Measurements from ENCODE around the gene DAPK1. TPM values are rescaled to one million over a fixed set of nuclear protein-coding genes. Genes with fewer than 3 reads are reported as not detected.

DAPK1 gene
- total and polyA plus RNA-seq, 2 experiments from 2014 or later, result 44.4 to 62.3 TPM

DNA sequence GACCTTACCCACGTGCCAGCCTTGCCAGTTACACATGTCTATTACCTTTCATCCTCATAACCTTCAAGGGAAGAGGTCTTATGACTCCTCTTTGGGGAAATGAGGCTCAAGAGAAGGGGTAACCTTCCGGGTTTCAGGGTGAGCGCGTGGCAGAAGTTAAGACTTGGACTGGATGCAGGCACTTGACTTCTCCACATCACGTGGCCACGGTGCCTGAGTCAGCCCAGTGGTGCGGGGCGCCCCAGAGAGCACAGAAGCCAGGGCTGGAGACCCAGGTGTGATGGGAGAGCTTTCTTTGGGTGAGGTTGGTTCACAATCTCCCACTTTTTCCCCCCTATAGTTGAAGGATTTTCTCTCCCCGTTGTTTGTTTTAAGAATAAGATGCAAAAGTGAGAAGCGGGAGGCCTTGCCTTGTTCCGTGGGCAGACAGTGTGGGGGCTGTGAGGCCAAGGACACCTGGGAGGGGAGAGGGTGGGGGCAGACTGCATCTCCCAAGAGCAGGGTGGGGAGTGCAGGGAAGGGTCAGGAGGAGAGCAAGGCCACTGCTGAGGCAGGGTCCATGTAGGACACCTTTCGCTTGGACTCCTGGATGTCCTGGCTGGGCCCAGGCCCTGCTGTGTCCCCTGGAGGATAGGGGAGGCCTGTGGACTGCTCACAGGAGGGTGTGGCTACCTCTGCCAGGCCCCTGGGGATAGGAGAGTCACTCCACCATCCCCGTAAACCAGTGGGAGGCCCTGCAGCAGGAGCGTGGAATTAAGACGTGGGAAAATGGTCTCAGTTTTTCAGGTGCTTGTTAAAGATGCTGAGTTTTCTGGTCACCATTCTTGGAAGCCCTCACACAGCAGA lies 138.2 kb downstream of the DAPK1 start:
- H3K27me3 ChIP-seq, result no peaks in the 10 kb centered on the region
- no peak overlapping the region for H3K4me3 ChIP-seq
- H2AFZ ChIP-seq, result no peak overlapping the region
- TF ChIP-seq EZH2 (IDR thresholded peaks at IDR 0.05; ENCODE audit: borderline replicate concordance) (no peak), EZH2phosphoT487 (IDR thresholded peaks at IDR 0.05; ENCODE audit: low read depth, severe bottlenecking, unreplicated experiment) (no peak)
- TF ChIP-seq, protein P1, sequence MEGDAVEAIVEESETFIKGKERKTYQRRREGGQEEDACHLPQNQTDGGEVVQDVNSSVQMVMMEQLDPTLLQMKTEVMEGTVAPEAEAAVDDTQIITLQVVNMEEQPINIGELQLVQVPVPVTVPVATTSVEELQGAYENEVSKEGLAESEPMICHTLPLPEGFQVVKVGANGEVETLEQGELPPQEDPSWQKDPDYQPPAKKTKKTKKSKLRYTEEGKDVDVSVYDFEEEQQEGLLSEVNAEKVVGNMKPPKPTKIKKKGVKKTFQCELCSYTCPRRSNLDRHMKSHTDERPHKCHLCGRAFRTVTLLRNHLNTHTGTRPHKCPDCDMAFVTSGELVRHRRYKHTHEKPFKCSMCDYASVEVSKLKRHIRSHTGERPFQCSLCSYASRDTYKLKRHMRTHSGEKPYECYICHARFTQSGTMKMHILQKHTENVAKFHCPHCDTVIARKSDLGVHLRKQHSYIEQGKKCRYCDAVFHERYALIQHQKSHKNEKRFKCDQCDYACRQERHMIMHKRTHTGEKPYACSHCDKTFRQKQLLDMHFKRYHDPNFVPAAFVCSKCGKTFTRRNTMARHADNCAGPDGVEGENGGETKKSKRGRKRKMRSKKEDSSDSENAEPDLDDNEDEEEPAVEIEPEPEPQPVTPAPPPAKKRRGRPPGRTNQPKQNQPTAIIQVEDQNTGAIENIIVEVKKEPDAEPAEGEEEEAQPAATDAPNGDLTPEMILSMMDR (IDR thresholded peaks at IDR 0.05; ENCODE audit: poor library complexity), result no peak
- H4K20me1 ChIP-seq (ENCODE audit: insufficient read depth, poor library complexity, severe bottlenecking), result no peaks in the 10 kb centered on the region
- no peak overlapping the region for H3K27ac ChIP-seq
- DNase-seq (ENCODE audit: low spot score), result no peak
- no peaks in the 10 kb centered on the region for H3K9me3 ChIP-seq (ENCODE audit: low read depth)
- H3K4me2 ChIP-seq, result no peak overlapping the region
- peaks cover 2% of the 10 kb centered on the region for H3K79me2 ChIP-seq
- H3K9me2 ChIP-seq (replicated peaks; ENCODE audit: insufficient read depth), result no peaks in the 10 kb centered on the region
- 93% methylated on average over 15 of the region's 15 CpGs for WGBS (ENCODE audit: low lambda C conversion rate, missing lambda C conversion rate)
- peaks cover 12% of the 10 kb centered on the region for H3K4me1 ChIP-seq (ENCODE audit: insufficient read depth)
- H3K36me3 ChIP-seq (replicated peaks; ENCODE audit: insufficient read depth, low read depth), result no peaks in the 10 kb centered on the region

DNA sequence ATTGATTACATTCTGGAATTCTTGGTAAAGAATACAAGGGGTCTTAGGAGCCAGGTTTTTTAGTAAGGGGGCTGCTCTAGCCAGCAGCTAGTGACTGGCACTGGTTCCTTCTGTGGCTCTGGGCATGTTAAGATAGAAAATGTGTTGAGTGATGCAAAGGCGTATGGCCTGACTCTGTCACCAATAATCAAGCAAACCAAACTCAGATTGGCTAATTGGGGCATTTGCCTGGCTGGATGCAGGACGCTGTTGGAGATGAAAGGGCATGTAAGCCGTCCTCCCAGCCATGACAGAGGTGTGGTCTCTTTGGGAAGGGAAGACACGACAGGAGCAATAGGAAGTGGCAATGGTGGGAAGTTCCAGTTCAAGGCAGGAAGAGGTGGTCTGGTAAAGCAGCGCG lies 140.6 kb downstream of the DAPK1 start:
- no peak overlapping the region for H3K4me2 ChIP-seq
- DNase-seq (ENCODE audit: low spot score), result no peak
- no peaks in the 10 kb centered on the region for H4K20me1 ChIP-seq (ENCODE audit: insufficient read depth, poor library complexity, severe bottlenecking)
- WGBS (ENCODE audit: low lambda C conversion rate, missing lambda C conversion rate), result 95% methylated on average over 6 of the region's 6 CpGs
- no peaks in the 10 kb centered on the region for H3K36me3 ChIP-seq (replicated peaks; ENCODE audit: insufficient read depth, low read depth)
- no peaks in the 10 kb centered on the region for H3K27me3 ChIP-seq
- peaks cover 25% of the 10 kb centered on the region for H3K4me1 ChIP-seq (ENCODE audit: insufficient read depth)
- no peak overlapping the region for H3K27ac ChIP-seq
- no peaks in the 10 kb centered on the region for H3K79me2 ChIP-seq
- H3K4me3 ChIP-seq, result no peak overlapping the region
- H2AFZ ChIP-seq, result no peak overlapping the region
- TF ChIP-seq EZH2 (IDR thresholded peaks at IDR 0.05; ENCODE audit: borderline replicate concordance) (no peak), EZH2phosphoT487 (IDR thresholded peaks at IDR 0.05; ENCODE audit: low read depth, severe bottlenecking, unreplicated experiment) (no peak)
- TF ChIP-seq, protein P1 (IDR thresholded peaks at IDR 0.05; ENCODE audit: poor library complexity), result no peak
- H3K9me2 ChIP-seq (replicated peaks; ENCODE audit: insufficient read depth), result no peaks in the 10 kb centered on the region
- no peaks in the 10 kb centered on the region for H3K9me3 ChIP-seq (ENCODE audit: low read depth)

- no peaks in the 10 kb centered on the region for H3K9me2 ChIP-seq (replicated peaks; ENCODE audit: insufficient read depth)
- no peak for TF ChIP-seq EZH2 (IDR thresholded peaks at IDR 0.05; ENCODE audit: borderline replicate concordance)
- no peak for TF ChIP-seq EZH2phosphoT487 (IDR thresholded peaks at IDR 0.05; ENCODE audit: low read depth, severe bottlenecking, unreplicated experiment)
- TF ChIP-seq, protein P1 (IDR thresholded peaks at IDR 0.05; ENCODE audit: poor library complexity), result no peak
- peak overlapping the region; percentile 10 for H3K4me2 ChIP-seq
- H3K9me3 ChIP-seq (ENCODE audit: low read depth), result no peaks in the 10 kb centered on the region
- no peaks in the 10 kb centered on the region for H4K20me1 ChIP-seq (ENCODE audit: insufficient read depth, poor library complexity, severe bottlenecking)
- H3K27ac ChIP-seq, result peak overlapping the region; percentile 14
- no peak overlapping the region for H3K4me3 ChIP-seq
- no peak for DNase-seq (ENCODE audit: low spot score)
- WGBS (ENCODE audit: low lambda C conversion rate, missing lambda C conversion rate), result 51% methylated on average over 4 of the region's 4 CpGs
- peaks cover 25% of the 10 kb centered on the region for H3K4me1 ChIP-seq (ENCODE audit: insufficient read depth)
- no peaks in the 10 kb centered on the region for H3K79me2 ChIP-seq
- H3K27me3 ChIP-seq, result no peaks in the 10 kb centered on the region
- no peaks in the 10 kb centered on the region for H3K36me3 ChIP-seq (replicated peaks; ENCODE audit: insufficient read depth, low read depth)
- no peak overlapping the region for H2AFZ ChIP-seq
These were observed 142.3 kb downstream of the DAPK1 start for GRCh38 chr9:87639949-87640348.
